Immature natural killer cell (primary cell): ENCODE data around the gene LY9. TPM values are rescaled to one million over a fixed set of nuclear protein-coding genes. Genes with fewer than 3 reads are reported as not detected.
"Not testable (repeated sequence)": the region's sequence is repeated elsewhere in the genome, so short reads cannot be mapped to it uniquely, and the experiment has no call there.

Source experiments
- DNase-seq, 3 donors: peaks; one replicate each; pipeline ENCODE4 v3.0.0; 2022; ENCODE audit warnings: mixed read lengths in 1 of 3
- H3K27ac Mint-ChIP-seq, 6 donors: one replicate each; pipeline ENCODE4 v1.8.0; 2020; ENCODE audit warnings: mixed read lengths in 6 of 6, mild to moderate bottlenecking in 5 of 6, inconsistent platforms in 4 of 6, moderate library complexity in 3 of 6
- H3K27me3 Mint-ChIP-seq, 3 donors: one replicate each; pipeline ENCODE4 v1.8.0; 2020 to 2021; ENCODE audit warnings: low read depth in 3 of 3, mild to moderate bottlenecking in 3 of 3, mixed read lengths in 3 of 3, moderate library complexity in 3 of 3, inconsistent platforms in 1 of 3
- H3K36me3 Mint-ChIP-seq, 3 donors: one replicate each; pipeline ENCODE4 v1.8.0; 2020; ENCODE audit warnings: mixed read lengths in 3 of 3, inconsistent platforms in 2 of 3, mild to moderate bottlenecking in 2 of 3
- H3K4me1 Mint-ChIP-seq, 2 donors: one replicate each; pipeline ENCODE4 v1.8.0; 2020; ENCODE audit warnings: inconsistent platforms in 2 of 2, mild to moderate bottlenecking in 2 of 2, mixed read lengths in 2 of 2, moderate library complexity in 1 of 2
- H3K4me3 Mint-ChIP-seq, 5 donors: one replicate each; pipeline ENCODE4 v1.8.0; 2020; ENCODE audit warnings: mild to moderate bottlenecking in 5 of 5, mixed read lengths in 5 of 5, inconsistent platforms in 3 of 5, moderate library complexity in 3 of 5
- H3K9me3 Mint-ChIP-seq, 6 donors: one replicate each; pipeline ENCODE4 v1.8.0; 2020; ENCODE audit warnings: mild to moderate bottlenecking in 6 of 6, mixed read lengths in 6 of 6, inconsistent platforms in 4 of 6, moderate library complexity in 3 of 6
- polyA plus RNA-seq, 3 donors: library from polyadenylated mRNA; unstranded; fragments of 300-500 nt; fragmentation: Illumina TruSeq; gene quantifications; one replicate each; pipeline ENCODE4 v1.2.3, GENCODE V29; 2021

LY9 gene
- polyA plus RNA-seq, 3 donors from 2014 or later: 46.1 to 68.2 (median 57.2) TPM

GRCh38 chr1:160858507-160858906 lies 62.5 kb downstream of the LY9 start:
- H3K36me3 Mint-ChIP-seq: peaks cover 15 to 18% (median 15%) of the 10 kb centered on the region in 3 donors
- H3K9me3 Mint-ChIP-seq: no peaks in the 10 kb centered on the region
- H3K27ac Mint-ChIP-seq: peak overlapping the region in 5 of 6 donors; percentile 92 to 95 (median 93)
- peaks cover 0 to 5% (median under 1%) of the 10 kb centered on the region in 3 donors for H3K27me3 Mint-ChIP-seq
- peak overlapping the region; percentile 88 to 99 (median 99) for H3K4me3 Mint-ChIP-seq
- H3K4me1 Mint-ChIP-seq: peaks cover 11 to 62% of the 10 kb centered on the region in 2 donors
- no peak for DNase-seq

- Mint-ChIP-seq H3K4me1 (peaks cover 17 to 62% of the 10 kb centered on the region in 2 donors), H3K27me3 (peaks cover 0 to 5% (median 2%) of the 10 kb centered on the region in 3 donors), H3K27ac (peak overlapping the region in 5 of 6 donors; percentile 92 to 95 (median 93)), H3K9me3 (no peaks in the 10 kb centered on the region), H3K36me3 (peaks cover 8 to 12% (median 9%) of the 10 kb centered on the region in 3 donors), H3K4me3 (peak overlapping the region; percentile 88 to 99 (median 99))
- DNase-seq: no peak
These were observed 63.2 kb downstream of the LY9 start for GRCh38 chr1:160859166-160859565.

DNA sequence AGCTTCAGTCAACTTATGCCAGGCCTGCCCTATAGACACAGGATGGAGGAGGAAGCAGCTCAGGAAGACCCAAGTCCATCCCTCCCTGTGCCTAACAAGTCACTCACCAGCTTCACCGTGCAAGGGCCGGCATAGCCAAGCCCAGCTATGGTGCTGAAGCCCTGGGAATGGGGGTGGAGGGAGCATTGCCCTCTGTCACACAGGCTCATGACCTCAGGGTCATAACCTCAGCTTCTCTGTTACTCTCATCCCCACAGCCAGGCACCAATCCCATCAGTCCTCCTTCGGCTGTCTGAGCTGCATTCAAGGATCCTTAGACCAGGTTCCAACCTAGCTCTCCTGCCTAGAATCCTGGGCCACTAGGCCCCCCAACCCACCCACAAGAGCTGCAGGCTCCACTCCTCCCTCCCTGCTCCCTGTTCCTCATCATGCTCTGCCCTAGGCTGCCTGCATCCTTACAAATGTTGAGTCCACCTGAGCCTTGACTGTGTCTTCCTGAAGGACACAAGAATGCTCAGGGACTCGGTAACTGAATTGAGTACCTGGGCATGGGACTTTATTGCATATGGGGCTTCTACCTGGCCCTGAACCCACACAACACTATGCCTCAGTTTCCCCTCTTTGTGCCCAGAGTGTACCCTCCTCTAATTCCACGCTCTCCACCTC lies 65.0 kb downstream of the LY9 start:
- Mint-ChIP-seq H3K4me1 (peaks cover 20 to 61% of the 10 kb centered on the region in 2 donors), H3K4me3 (peak overlapping the region; percentile 98 to 99 (median 99)), H3K9me3 (no peaks in the 10 kb centered on the region), H3K36me3 (peaks cover 8 to 12% (median 8%) of the 10 kb centered on the region in 3 donors), H3K27ac (peak overlapping the region; percentile 94 to 97 (median 96)), H3K27me3 (peaks cover 0 to 5% (median 2%) of the 10 kb centered on the region in 3 donors)
- no peak for DNase-seq

GRCh38 chr1:160862203-160863060 lies 66.5 kb downstream of the LY9 start, which contains the start of gene CD244:
CD244 (minus strand) TSS chr1:160862887; CDS start chr1:160862677, 210 bp downstream.
- H3K4me3 Mint-ChIP-seq: peak within 1 kb of the TSS; percentile 98 to 99 (median 99)
- H3K27me3 Mint-ChIP-seq: peaks cover 0 to 7% (median 2%) of the 10 kb centered on the region in 3 donors
- H3K36me3 Mint-ChIP-seq: peaks cover 8 to 12% (median 8%) of the 10 kb centered on the region in 3 donors
- H3K4me1 Mint-ChIP-seq: peaks cover 20 to 61% of the 10 kb centered on the region in 2 donors
- peak within 1 kb of the TSS; percentile 94 to 99 (median 98) for H3K27ac Mint-ChIP-seq
- peak; percentile 87 to 88 (median 87) for DNase-seq
- H3K9me3 Mint-ChIP-seq: no peaks in the 10 kb centered on the region

DNA sequence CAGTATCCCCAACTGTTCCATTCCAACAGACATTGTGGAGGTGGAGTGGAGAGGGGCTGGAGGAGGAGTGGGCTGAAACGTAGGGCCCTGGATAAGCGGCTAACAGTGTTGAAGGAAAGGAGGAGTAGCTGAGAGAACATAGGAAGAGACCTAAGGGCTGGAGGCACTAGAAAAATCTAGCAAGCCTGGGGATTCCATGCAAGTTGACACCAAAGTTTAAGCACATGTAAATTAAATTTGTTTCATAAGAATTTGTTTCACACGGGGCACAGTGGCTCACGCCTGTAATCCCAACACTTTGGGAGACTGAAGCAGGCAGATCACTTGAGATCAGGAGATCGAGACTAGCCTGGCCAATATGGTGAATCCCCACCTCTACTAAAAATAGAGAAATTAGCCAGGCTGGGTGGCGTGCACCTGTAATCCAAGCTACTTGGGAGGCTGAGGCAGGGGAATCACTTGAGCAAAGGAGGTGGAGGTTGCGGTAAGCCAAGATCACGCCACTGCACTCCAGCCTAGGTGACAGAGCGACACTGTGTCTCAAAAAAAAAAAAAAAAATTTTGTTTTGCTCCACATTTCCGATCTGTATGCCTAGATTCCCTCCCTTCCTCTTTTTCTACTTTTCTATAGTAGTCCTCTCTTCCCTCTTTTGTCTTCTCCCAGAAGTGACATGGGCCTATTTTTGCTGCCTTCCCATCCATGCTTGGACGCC lies 67.2 kb downstream of the LY9 start:
- peaks cover 0 to 7% (median 2%) of the 10 kb centered on the region in 3 donors for H3K27me3 Mint-ChIP-seq
- H3K27ac Mint-ChIP-seq: peak overlapping the region; percentile 94 to 99 (median 98)
- H3K4me1 Mint-ChIP-seq: peaks cover 20 to 58% of the 10 kb centered on the region in 2 donors
- H3K9me3 Mint-ChIP-seq: no peaks in the 10 kb centered on the region
- DNase-seq: no peak
- peaks cover 8 to 9% (median 8%) of the 10 kb centered on the region in 3 donors for H3K36me3 Mint-ChIP-seq
- H3K4me3 Mint-ChIP-seq: peak overlapping the region; percentile 98 to 99 (median 99)

DNA sequence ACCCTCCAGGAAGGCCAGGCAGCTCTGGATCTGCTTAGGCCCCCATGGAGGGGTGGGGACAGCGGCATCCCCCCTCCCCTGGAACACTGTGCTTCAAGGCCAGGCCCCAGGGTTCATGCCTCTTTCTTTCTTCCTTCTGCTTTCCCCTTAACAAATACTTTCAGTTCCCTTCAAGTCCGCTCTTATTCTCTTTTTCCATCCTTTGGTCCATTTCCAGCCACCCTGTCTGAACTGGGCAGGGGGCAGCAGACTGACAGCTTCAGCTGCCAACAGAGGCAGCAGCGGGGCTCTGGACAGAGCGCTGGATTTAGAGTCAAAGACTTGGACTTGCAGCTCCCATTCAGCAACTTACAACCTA lies 67.8 kb downstream of the LY9 start:
- Mint-ChIP-seq H3K4me1 (peaks cover 20 to 53% of the 10 kb centered on the region in 2 donors), H3K27me3 (peaks cover 0 to 6% (median 2%) of the 10 kb centered on the region in 3 donors), H3K9me3 (no peaks in the 10 kb centered on the region), H3K4me3 (peak overlapping the region; percentile 64 to 99 (median 70)), H3K27ac (peak overlapping the region; percentile 91 to 99 (median 98)), H3K36me3 (peaks cover 4 to 5% (median 4%) of the 10 kb centered on the region in 3 donors)
- DNase-seq: no peak

- Mint-ChIP-seq H3K9me3 (no peaks in the 10 kb centered on the region), H3K27me3 (peaks cover 0 to 5% (median 2%) of the 10 kb centered on the region in 3 donors), H3K4me3 (peak overlapping the region; percentile 50 to 80 (median 68)), H3K36me3 (peaks cover under 1% of the 10 kb centered on the region in 3 donors), H3K27ac (peak overlapping the region; percentile 91 to 99 (median 98)), H3K4me1 (peaks cover 20 to 49% of the 10 kb centered on the region in 2 donors)
- DNase-seq: no peak
These were observed 68.2 kb downstream of the LY9 start for GRCh38 chr1:160864173-160864572.

GRCh38 chr1:160865337-160865736 lies 69.4 kb downstream of the LY9 start:
- Mint-ChIP-seq H3K4me1 (peaks cover 20 to 39% of the 10 kb centered on the region in 2 donors), H3K36me3 (no peaks in the 10 kb centered on the region), H3K27me3 (peaks cover 2 to 5% (median 5%) of the 10 kb centered on the region in 3 donors), H3K9me3 (no peaks in the 10 kb centered on the region), H3K4me3 (no peak overlapping the region), H3K27ac (peak overlapping the region in 4 of 6 donors; percentile 25 to 72 (median 38))
- no peak for DNase-seq

DNA sequence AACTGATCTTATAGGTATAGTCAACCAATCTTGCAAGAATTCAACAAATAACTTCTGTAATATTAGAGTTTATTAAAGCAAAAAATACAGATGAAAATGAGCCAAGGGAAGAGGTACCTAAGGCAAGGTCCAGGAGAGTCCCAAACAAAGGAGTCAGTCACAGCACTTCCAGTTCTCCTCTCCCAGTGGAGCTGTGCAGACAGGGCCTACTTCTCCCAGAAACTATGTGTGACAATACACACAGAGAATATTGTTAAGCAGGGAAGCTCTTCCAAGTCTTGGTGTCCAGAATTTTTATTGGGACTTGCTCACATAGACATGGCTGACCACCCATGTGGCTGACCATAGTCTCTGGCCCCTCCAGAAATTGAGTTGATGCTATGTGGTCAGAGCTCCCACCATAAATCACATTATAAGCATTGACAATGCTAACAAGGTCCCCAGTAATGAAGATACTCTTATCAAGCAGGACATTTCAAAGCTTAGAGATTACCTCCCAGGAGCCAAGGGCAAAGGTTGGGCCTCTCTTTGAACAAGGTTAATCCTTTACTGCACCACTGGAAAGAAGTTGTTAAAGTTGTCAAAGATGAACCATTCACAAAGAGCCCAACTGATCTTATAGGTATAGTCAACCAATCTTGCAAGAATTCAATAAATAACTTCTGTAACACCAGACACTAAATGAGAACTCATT lies 70.2 kb downstream of the LY9 start:
- no peak for DNase-seq
- no peak overlapping the region for H3K4me3 Mint-ChIP-seq
- H3K9me3 Mint-ChIP-seq: no peaks in the 10 kb centered on the region
- H3K27me3 Mint-ChIP-seq: peaks cover 2 to 7% (median 5%) of the 10 kb centered on the region in 3 donors
- H3K4me1 Mint-ChIP-seq: peaks cover 20 to 31% of the 10 kb centered on the region in 2 donors
- H3K27ac Mint-ChIP-seq: no peak overlapping the region
- no peaks in the 10 kb centered on the region for H3K36me3 Mint-ChIP-seq

DNA sequence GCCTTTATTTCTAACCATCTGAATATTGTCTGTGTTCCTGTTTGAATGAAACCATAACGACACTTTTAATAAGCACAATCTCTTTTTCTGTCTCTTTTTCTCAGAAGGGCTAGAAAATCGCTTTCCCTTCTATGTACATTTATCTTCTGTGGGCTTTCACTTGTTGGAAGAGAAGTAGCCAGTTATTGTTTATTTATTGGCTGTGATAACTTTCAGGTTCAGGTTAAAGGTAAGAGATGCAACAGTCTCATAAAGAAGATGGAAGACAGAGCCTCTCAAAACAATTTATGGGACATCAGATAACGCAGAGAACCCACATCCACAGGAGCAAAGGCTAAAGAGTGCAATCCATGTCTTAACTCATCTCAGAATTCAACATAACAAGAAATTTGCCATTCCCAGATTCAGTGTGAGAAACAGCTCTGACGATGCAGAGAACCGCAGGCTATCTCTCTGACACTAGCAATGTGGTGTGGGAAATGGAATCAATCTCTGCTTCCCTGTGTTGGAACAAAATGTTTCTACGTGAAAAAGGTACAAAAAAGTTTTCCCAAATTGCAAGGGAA lies 70.8 kb downstream of the LY9 start:
- DNase-seq: no peak
- no peak overlapping the region for H3K4me3 Mint-ChIP-seq
- H3K27me3 Mint-ChIP-seq: peaks cover 2 to 8% (median 7%) of the 10 kb centered on the region in 3 donors
- no peaks in the 10 kb centered on the region for H3K36me3 Mint-ChIP-seq
- H3K9me3 Mint-ChIP-seq: no peaks in the 10 kb centered on the region
- no peak overlapping the region for H3K27ac Mint-ChIP-seq
- peaks cover 20 to 26% of the 10 kb centered on the region in 2 donors for H3K4me1 Mint-ChIP-seq

DNA sequence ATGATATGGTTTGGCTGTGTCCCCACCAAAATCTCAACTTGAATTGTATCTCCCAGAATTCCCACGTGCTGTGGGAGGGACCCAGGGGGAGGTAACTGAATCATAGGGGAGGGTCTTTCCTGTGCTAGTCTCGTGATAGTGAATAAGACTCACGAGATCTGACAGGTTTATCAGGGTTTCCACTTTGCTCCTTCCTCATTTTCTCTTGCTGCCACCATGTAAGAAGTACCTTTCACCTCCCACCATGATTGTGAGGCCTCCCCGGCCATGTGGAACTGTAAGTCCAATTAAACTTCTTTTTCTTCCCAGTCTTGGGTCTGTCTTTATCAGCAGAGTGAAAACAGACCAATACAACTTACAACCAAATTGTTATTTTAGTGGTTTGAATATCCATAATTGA lies 71.7 kb downstream of the LY9 start:
- H3K9me3 Mint-ChIP-seq, H3K4me3 Mint-ChIP-seq, H3K27me3 Mint-ChIP-seq, DNase-seq, H3K36me3 Mint-ChIP-seq: not testable (repeated sequence)
- peaks cover 18% of the 10 kb centered on the region in 2 donors for H3K4me1 Mint-ChIP-seq
- H3K27ac Mint-ChIP-seq: peak overlapping the region in 2 of 6 donors; percentile 60 to 64

GRCh38 chr1:160868141-160868540 lies 72.2 kb downstream of the LY9 start:
- H3K4me3 Mint-ChIP-seq: no peak overlapping the region
- H3K27ac Mint-ChIP-seq: no peak overlapping the region

More at GRCh38 chr1:160868141-160868540, 72.2 kb downstream of the LY9 start:
- H3K9me3 Mint-ChIP-seq: no peaks in the 10 kb centered on the region
- peaks cover 13 to 14% of the 10 kb centered on the region in 2 donors for H3K4me1 Mint-ChIP-seq
- DNase-seq: no peak
- H3K27me3 Mint-ChIP-seq: peaks cover 4 to 7% (median 5%) of the 10 kb centered on the region in 3 donors
- H3K36me3 Mint-ChIP-seq: no peaks in the 10 kb centered on the region
